ENCODE results near the gene C7. TPM values are rescaled to one million over a fixed set of nuclear protein-coding genes. Genes with fewer than 3 reads are reported as not detected.

C7 gene
- total RNA-seq, 1 donor from 2014 or later: not detected

DNA sequence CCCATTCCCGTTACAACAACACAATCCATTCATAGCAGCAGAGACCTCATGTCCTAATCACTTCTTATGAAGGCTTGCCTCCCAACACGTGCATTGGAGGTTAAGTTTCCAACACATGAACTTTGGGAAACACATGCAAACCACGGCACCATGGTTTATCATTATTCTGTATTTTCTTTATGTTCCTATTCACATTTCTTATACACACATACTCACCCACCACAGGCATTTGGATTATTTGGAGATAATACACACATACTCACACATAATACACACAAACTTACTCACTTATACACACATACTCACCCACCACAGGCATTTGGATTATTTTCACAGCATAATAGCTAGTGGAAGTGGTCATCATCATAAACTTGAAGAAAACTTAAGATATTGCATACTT is 75.6 kb downstream of the C7 start:
- H3K36me3 Mint-ChIP-seq (ENCODE audit: unreplicated experiment): no peaks in the 10 kb centered on the region
- H3K9me3 Mint-ChIP-seq (ENCODE audit: unreplicated experiment): no peaks in the 10 kb centered on the region
- H3K4me1 Mint-ChIP-seq (ENCODE audit: low read depth, unreplicated experiment): no peaks in the 10 kb centered on the region
- TF ChIP-seq, protein P1, sequence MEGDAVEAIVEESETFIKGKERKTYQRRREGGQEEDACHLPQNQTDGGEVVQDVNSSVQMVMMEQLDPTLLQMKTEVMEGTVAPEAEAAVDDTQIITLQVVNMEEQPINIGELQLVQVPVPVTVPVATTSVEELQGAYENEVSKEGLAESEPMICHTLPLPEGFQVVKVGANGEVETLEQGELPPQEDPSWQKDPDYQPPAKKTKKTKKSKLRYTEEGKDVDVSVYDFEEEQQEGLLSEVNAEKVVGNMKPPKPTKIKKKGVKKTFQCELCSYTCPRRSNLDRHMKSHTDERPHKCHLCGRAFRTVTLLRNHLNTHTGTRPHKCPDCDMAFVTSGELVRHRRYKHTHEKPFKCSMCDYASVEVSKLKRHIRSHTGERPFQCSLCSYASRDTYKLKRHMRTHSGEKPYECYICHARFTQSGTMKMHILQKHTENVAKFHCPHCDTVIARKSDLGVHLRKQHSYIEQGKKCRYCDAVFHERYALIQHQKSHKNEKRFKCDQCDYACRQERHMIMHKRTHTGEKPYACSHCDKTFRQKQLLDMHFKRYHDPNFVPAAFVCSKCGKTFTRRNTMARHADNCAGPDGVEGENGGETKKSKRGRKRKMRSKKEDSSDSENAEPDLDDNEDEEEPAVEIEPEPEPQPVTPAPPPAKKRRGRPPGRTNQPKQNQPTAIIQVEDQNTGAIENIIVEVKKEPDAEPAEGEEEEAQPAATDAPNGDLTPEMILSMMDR (IDR thresholded peaks at IDR 0.05; ENCODE audit: partially characterized antibody, unreplicated experiment): no peak
- no peak overlapping the region for H3K27ac Mint-ChIP-seq (ENCODE audit: unreplicated experiment)
- H3K4me3 Mint-ChIP-seq (ENCODE audit: unreplicated experiment): no peak overlapping the region
- peaks cover 1% of the 10 kb centered on the region for H3K27me3 Mint-ChIP-seq (ENCODE audit: unreplicated experiment)
- no peak for DNase-seq

DNA sequence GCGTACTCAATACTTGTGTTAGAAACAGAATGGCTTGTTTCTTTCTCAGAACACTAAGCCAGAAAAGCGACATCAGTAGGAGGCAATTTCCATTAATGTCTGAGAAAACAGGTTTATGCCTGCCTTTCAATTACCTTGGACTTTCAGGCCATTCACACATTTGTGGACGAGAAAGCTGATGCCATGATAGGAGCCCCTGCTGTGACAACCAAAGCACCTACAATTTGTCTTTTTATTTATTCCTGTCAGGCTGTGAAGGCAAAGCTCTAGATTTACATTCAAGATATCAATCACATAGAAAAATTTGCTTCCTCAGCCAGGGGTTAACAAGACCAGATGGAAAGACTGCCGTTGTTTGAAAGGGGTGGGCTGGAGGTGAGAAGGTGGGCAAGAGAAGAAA is 76.2 kb downstream of the C7 start:
- no peak for DNase-seq
- Mint-ChIP-seq H3K27ac (ENCODE audit: unreplicated experiment) (no peak overlapping the region), H3K4me3 (ENCODE audit: unreplicated experiment) (no peak overlapping the region), H3K9me3 (ENCODE audit: unreplicated experiment) (no peaks in the 10 kb centered on the region), H3K4me1 (ENCODE audit: low read depth, unreplicated experiment) (no peaks in the 10 kb centered on the region), H3K36me3 (ENCODE audit: unreplicated experiment) (no peaks in the 10 kb centered on the region), H3K27me3 (ENCODE audit: unreplicated experiment) (peaks cover 1% of the 10 kb centered on the region)
- TF ChIP-seq, protein P1 (IDR thresholded peaks at IDR 0.05; ENCODE audit: partially characterized antibody, unreplicated experiment): no peak

DNA sequence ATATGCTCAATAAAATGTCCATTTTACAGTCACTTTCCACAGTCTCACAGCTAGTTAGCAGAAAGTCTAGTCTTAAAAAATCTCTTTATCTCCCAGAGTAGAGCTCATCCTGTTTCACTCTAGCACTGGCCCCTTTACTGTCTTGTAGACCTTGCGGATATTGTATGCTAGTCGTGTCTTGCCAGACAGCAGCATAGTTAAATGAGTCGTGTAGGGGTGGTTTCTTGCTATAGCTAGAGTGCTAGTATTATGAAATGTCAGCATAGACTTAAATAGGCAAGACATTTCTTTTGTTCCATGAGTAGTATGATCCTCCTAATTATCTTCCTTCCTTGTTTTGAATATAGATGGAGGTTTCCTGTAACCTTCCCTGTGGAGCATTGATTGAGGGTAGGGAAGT is 77.4 kb downstream of the C7 start:
- Mint-ChIP-seq H3K27me3 (ENCODE audit: unreplicated experiment) (no peaks in the 10 kb centered on the region), H3K36me3 (ENCODE audit: unreplicated experiment) (no peaks in the 10 kb centered on the region), H3K4me1 (ENCODE audit: low read depth, unreplicated experiment) (no peaks in the 10 kb centered on the region), H3K4me3 (ENCODE audit: unreplicated experiment) (no peak overlapping the region), H3K9me3 (ENCODE audit: unreplicated experiment) (no peaks in the 10 kb centered on the region), H3K27ac (ENCODE audit: unreplicated experiment) (no peak overlapping the region)
- no peak for DNase-seq
- TF ChIP-seq, protein P1 (IDR thresholded peaks at IDR 0.05; ENCODE audit: partially characterized antibody, unreplicated experiment): no peak

DNA sequence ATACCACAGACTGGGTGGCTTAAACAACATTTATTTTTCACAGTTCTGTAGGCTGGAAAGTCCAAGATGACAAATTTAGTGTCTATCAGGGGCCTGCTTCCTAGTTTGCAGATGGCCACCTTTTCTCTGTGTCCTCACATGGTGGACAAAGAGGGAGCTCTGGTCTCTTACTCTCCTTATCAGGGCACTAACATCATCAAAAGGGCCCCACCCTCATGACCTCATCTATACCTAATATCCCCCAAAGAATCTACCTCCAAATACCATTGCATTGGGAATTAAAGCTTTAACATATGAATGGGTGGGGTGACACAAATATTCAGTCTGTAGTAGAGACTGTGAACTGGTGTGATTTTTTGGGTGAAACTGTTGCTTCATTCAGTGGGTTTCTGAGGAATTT is 78.1 kb downstream of the C7 start:
- Mint-ChIP-seq H3K36me3 (ENCODE audit: unreplicated experiment) (no peaks in the 10 kb centered on the region), H3K4me3 (ENCODE audit: unreplicated experiment) (no peak overlapping the region), H3K27me3 (ENCODE audit: unreplicated experiment) (no peaks in the 10 kb centered on the region), H3K27ac (ENCODE audit: unreplicated experiment) (no peak overlapping the region), H3K9me3 (ENCODE audit: unreplicated experiment) (no peaks in the 10 kb centered on the region), H3K4me1 (ENCODE audit: low read depth, unreplicated experiment) (no peaks in the 10 kb centered on the region)
- TF ChIP-seq, protein P1 (IDR thresholded peaks at IDR 0.05; ENCODE audit: partially characterized antibody, unreplicated experiment): no peak
- DNase-seq: no peak

DNA sequence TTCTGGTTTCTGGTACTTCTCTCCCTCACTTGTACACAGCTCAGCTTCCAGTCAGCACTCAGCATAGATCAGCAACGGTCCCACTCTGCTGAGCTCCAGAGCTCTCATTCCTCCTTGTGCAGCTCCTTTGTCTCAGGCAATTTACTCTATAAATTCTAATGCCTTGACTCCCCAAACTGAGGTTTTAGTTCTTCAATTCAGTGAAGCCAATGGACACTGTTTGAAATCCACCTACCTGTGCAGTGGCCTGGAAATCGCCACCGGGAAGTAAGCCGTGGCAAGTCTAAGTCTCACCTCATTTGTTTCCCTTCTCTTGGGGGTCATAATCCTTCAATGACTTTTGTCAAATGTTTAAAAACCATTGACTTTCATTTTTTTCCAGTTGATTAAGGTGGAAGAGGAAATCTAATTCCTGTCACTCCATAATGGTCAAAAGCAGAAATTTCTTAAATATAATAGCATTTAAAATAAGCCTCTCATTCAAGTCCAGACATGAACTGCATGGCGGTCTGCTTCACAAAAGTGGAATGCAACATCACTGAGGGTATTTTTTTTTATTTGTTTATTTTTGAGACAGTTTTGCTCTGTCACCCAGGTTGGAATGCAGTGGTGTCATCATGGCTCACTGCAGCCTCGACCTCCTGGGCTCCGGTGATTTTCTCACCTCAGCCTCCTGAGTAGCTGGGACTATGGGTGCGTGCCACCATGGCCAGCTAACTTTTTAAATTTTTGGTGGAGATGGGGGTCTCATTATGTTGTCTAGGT is 79.6 kb downstream of the C7 start:
- no peaks in the 10 kb centered on the region for H3K27me3 Mint-ChIP-seq (ENCODE audit: unreplicated experiment)
- DNase-seq: no peak
- no peak overlapping the region for H3K27ac Mint-ChIP-seq (ENCODE audit: unreplicated experiment)
- no peaks in the 10 kb centered on the region for H3K9me3 Mint-ChIP-seq (ENCODE audit: unreplicated experiment)
- TF ChIP-seq, protein P1 (IDR thresholded peaks at IDR 0.05; ENCODE audit: partially characterized antibody, unreplicated experiment): no peak
- H3K4me1 Mint-ChIP-seq (ENCODE audit: low read depth, unreplicated experiment): no peaks in the 10 kb centered on the region
- H3K4me3 Mint-ChIP-seq (ENCODE audit: unreplicated experiment): no peak overlapping the region
- no peaks in the 10 kb centered on the region for H3K36me3 Mint-ChIP-seq (ENCODE audit: unreplicated experiment)
